Tibial nerve (tissue), 3 donors: ENCODE data around the gene ECPAS.

Experiments
- POLR2A ChIP-seq, 2 donors: fragments of 450-650 bp; IDR thresholded peaks; one replicate each; pipeline ENCODE4 v1.6.1; 2017; ENCODE audit warnings: antibody characterized with exemption in 2 of 2, mild to moderate bottlenecking in 2 of 2, moderate library complexity in 2 of 2
- TF ChIP-seq, protein P1 (sequence below), 5 experiments: fragments of 200-600 bp in 3 of 5; fragments of 450-650 bp in 2 of 5; sonication (generic) in 3 of 5; IDR thresholded peaks; one replicate each; pipeline ENCODE4 v1.5.1; 2016 to 2019; ENCODE audit warnings: antibody characterized with exemption in 5 of 5, mild to moderate bottlenecking in 3 of 5, moderate library complexity in 2 of 5

DNA sequence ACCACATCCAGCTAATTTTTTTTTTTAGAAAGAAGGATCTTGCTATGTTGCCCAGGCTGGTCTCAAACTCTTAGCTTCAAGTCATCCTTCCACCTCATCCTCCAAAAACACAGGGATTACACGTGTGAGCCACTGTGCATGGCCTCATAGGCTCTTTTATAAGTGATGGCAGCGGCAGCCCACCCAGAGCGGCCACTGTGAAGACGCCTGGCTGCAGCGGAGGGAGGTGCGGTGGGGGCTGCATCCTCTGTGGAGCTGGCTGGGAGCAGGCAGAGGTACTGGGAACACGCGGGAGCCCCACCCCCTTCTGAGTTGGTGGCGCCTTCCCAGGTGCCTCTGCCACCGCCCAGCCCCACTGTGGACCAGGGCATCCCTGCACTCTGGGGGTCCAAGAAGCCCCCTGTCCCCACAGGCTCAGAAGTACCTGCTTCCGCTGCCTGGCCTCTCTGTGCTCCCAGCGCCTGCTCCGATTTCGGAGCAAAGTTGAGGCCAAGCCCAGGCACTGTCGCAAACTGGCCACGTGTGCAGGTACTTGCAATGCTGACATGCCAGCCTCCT is 16.9 kb upstream of the ECPAS start:
- TF ChIP-seq, protein P1, sequence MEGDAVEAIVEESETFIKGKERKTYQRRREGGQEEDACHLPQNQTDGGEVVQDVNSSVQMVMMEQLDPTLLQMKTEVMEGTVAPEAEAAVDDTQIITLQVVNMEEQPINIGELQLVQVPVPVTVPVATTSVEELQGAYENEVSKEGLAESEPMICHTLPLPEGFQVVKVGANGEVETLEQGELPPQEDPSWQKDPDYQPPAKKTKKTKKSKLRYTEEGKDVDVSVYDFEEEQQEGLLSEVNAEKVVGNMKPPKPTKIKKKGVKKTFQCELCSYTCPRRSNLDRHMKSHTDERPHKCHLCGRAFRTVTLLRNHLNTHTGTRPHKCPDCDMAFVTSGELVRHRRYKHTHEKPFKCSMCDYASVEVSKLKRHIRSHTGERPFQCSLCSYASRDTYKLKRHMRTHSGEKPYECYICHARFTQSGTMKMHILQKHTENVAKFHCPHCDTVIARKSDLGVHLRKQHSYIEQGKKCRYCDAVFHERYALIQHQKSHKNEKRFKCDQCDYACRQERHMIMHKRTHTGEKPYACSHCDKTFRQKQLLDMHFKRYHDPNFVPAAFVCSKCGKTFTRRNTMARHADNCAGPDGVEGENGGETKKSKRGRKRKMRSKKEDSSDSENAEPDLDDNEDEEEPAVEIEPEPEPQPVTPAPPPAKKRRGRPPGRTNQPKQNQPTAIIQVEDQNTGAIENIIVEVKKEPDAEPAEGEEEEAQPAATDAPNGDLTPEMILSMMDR (IDR thresholded peaks at IDR 0.05), result no peak
- no peak for TF ChIP-seq POLR2A (IDR thresholded peaks at IDR 0.05)
